ELR (cell line): Measurements from ENCODE around the gene SUMO2.
"Not testable (repeated sequence)": the region's sequence is repeated elsewhere in the genome, so short reads cannot be mapped to it uniquely, and the experiment has no call there.

Experiments
- DNase-seq: peaks from one replicate; pipeline ENCODE4 v3.0.0-alpha.2; 2015; ENCODE audit warnings: low read depth

SUMO2 gene

GRCh38 chr17:75182569-75183436, at the start of gene SUMO2:
Gene SUMO2 (minus strand): TSS chr17:75182959. CDS start chr17:75182834, 125 bp downstream.
- peak; percentile 97 for DNase-seq

DNA sequence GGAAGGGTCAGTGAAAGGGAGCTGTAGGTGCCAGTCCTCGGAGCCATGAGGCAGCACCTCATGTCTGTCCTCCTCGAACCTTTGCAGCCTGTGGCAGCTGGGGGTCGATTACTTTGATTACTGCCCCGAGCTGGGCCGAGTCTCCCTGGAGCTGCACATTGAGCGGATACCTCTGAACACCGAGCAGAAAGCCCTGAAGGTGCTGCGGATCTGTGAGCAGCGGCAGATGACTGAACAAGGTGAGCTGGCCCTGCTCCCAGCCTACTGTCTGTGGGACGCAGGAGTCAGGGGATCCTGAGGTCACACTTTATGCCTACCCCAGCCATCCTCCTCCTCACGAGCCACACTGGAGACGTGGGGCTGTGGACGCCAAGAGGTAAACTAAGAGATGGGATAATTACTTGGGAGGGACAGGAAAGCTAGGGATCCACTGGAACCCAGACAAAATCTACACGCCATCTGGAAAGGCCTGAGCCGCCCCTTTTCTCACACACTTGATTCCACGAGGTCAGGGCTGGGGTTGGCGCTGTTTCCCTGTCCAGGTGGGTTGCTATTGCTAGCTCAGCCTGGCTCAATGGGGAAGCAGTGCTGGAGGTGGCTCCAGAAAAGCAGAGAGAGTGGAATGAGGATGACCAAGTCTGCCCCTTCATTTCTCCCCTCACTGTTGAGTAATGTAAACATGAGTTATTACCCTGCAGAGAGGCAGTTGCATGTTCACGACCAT, 49.1 kb upstream of the SUMO2 start:
- DNase-seq: no peak

- no peak for DNase-seq
These were observed 48.3 kb upstream of the SUMO2 start for GRCh38 chr17:75231071-75231470.

DNA sequence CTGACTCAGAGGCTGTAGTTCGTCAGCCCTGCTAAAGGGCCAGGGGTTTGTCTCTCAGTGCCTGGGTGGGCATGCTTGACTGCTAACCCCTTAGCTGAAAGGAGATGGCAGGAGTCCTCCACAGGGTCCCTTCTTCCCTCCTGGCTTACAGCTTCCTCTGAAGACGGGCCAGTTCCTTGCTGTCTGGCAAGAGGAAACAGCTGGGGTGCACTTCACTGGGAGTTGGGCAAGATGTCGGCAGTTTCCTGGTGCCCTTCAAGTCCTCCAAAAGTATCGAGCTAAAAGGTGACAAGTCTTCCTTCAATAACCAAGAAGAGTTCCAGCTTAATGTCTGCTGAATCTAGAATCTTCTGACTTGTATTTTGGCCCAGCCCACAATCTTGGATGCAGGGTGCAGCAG, 46.1 kb upstream of the SUMO2 start:
- DNase-seq: no peak

GRCh38 chr17:75228305-75228704, 45.5 kb upstream of the SUMO2 start:
- no peak for DNase-seq

DNA sequence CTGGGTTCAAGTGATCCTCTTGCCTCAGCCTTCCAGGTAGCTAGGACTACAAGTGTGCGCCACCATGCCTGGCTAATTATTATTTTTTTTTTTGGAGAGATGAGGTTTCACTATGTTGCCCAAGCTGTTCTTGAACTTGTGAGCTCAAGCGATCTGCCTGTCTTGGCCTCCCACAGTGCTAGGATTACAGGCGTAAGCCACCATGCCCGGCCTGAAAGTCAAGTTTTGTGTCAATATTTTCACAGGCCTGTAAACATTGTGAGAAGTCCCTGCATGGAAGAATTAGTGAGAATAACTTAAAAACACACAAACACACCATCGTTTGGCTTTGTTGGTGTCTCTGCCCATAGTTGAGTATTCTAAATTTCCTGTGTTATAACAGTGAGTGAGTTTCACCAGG, 45.0 kb upstream of the SUMO2 start:
- no peak for DNase-seq

- DNase-seq: no peak
These were observed 42.3 kb upstream of the SUMO2 start for GRCh38 chr17:75225016-75225415.

GRCh38 chr17:75219815-75220214, 37.1 kb upstream of the SUMO2 start:
- DNase-seq: no peak

- no peak for DNase-seq
These were observed 35.4 kb upstream of the SUMO2 start for GRCh38 chr17:75218131-75218530.

- no peak for DNase-seq
These were observed 26.3 kb upstream of the SUMO2 start for GRCh38 chr17:75209061-75209460.

DNA sequence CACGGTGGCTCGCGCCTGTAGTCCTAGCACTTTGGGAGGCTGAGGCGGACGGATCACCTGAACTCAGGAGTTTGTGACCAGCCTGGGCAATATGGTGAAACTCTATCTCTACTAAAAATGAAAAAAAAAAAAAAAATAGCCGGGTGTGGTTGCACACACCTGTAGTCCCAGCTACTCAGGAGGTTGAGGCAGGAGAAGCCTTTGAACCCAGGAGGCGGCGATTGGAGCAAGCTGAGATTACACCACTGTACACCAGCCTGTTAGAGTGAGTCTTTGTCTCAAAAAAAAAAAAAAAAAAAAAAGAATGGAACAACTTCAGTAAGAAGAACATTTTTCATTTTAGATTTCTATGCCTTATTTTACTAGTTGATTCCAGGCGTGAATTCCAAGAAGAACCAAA, 25.4 kb upstream of the SUMO2 start:
- DNase-seq: no peak

GRCh38 chr17:75207760-75208159, 25.0 kb upstream of the SUMO2 start:
- no peak for DNase-seq

- DNase-seq: not testable (repeated sequence)
These were observed 24.3 kb upstream of the SUMO2 start for GRCh38 chr17:75207050-75207407.

- peak; percentile 34 for DNase-seq
These were observed 23.0 kb upstream of the SUMO2 start for GRCh38 chr17:75205793-75206163.

DNA sequence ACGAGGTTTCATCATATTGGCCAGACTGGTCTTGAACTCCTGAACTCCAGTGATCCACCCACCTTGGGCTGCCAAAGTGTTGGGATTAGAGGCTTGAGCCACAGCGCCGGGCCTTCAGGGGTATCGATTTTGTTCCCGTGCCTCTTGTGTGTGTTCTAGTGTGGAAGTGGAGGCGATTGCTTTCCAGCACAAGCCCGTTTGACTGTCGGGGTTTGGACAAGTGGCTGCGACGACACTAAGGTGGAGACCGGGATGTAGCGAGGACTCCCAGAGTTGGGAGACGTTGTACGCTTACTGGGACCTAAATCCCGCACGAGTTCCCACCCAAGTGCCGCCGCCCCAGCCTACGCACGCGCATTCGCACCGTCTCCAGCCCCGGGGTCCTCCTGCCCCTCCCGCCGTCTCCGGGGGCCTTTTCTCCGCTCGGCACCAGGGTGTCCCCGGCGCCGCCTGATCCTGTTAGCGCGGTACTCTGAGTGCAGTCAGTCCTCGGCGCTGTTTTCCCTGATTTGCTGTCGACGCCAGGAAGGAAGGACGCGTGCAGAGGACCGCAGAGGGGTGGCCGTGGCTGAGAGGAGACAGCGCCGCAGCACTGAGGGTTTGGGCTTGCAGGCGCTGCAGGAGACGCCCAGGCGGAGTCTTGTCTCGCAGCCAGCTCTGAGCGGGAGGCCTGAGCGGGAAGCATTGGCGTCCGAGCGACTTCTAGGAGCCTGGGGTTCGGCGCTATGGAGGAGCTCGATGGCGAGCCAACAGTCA, 22.5 kb upstream of the SUMO2 start, which contains the start of gene NUP85:
Gene NUP85 (plus strand): TSS at position 643 of the 756 bp plus-strand sequence. CDS start 83 bp downstream, at position 726.
- peak; percentile 98 for DNase-seq

- no peak for DNase-seq
These were observed 17.3 kb upstream of the SUMO2 start for GRCh38 chr17:75199886-75200618.

GRCh38 chr17:75194879-75195278, 12.1 kb upstream of the SUMO2 start:
- DNase-seq: peak; percentile 23

DNA sequence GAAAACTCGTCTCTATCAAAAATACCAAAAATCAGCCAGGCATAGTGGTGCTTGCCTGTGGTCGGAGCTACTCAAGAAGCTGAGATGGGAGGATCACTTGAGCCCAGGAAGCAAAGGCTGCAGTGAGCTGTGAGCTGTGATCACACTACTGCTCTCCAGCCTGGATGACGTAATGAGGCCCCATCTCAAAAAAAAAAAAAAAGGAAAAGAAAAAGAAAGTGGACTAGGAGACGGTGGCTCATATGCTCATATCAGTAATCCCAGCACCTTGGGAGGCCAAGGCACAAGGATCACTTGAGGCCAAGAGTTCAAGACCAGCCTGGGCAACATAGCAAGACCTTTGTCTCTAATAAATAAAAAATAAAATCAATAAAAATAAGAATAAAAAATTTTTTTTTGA, 8.8 kb upstream of the SUMO2 start:
- peak; percentile 33 for DNase-seq

- DNase-seq: no peak
These were observed 5.9 kb upstream of the SUMO2 start for GRCh38 chr17:75188614-75189013.

- DNase-seq: no peak
These were observed 1.5 kb upstream of the SUMO2 start for GRCh38 chr17:75183999-75184884.

DNA sequence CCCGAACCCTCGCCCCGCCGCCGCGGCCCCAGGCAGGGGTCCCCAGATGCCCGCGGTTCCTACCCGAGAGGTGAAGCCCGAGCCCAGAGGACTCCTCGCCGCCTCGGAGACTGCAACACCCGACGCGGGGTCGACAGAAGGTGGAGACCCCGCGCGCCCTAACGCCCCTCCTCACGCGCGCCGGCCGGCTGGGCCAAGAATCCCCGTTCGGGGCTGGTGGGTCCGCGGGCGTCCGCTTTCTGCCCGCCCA, 515 bp downstream of the SUMO2 start:
- DNase-seq: no peak
